Ovary (tissue), 9 donors: ENCODE measurements around the gene NDST3. TPM values are rescaled to one million over a fixed set of nuclear protein-coding genes. Genes with fewer than 3 reads are reported as not detected.

Source experiments
- DNase-seq, 5 donors: peaks; one replicate each; pipeline ENCODE4 v3.0.0-alpha.2; 2019 to 2020
- H3K27ac ChIP-seq, 2 donors: fragments of 200-600 bp; one replicate each; pipeline versions ENCODE4 v1.5.1 to v1.8.0; 2019 to 2022
- H3K27me3 ChIP-seq: fragments of 200-600 bp; one replicate; pipeline ENCODE4 v1.8.0; 2022
- H3K36me3 ChIP-seq: fragments of 200-600 bp; sonication (generic); one replicate; pipeline ENCODE4 v1.5.1; 2019
- H3K4me1 ChIP-seq: one replicate; pipeline ENCODE4 v1.8.1; 2013; ENCODE audit warnings: mild to moderate bottlenecking, moderate library complexity; ENCODE audit not compliant: insufficient read depth
- H3K4me3 ChIP-seq: fragments of 200-600 bp; sonication (generic); one replicate; pipeline ENCODE4 v1.5.1; 2017
- H3K9me3 ChIP-seq, 2 donors: fragments of 200-600 bp in 1 of 2; sonication (generic) in 1 of 2; one replicate each; pipeline versions ENCODE4 v1.5.1 to v1.8.1; 2013 to 2019; ENCODE audit warnings: mild to moderate bottlenecking in 1 of 2, moderate library complexity in 1 of 2
- CTCF ChIP-seq, 3 donors: fragments of 450-650 bp in 2 of 3; fragments of 200-600 bp in 1 of 3; IDR thresholded peaks; one replicate each; pipeline versions ENCODE4 v1.5.1 to v1.8.0; 2016 to 2022; ENCODE audit warnings: antibody characterized with exemption in 3 of 3, mild to moderate bottlenecking in 1 of 3
- EP300 ChIP-seq: sonication (generic); formaldehyde crosslinking; IDR thresholded peaks from one replicate; pipeline ENCODE4 v1.6.1; 2017; ENCODE audit warnings: antibody characterized with exemption
- POLR2A ChIP-seq: fragments of 450-650 bp; IDR thresholded peaks from one replicate; pipeline ENCODE4 v1.6.1; 2017; ENCODE audit warnings: antibody characterized with exemption, mild to moderate bottlenecking, moderate library complexity
- WGBS, 3 donors: extraction: QIAGEN DNeasy Blood & Tissue Kit in 1 of 3; methylation state at CpG; one replicate each; pipeline versions ENCODE4 v1.1.5 to v1.1.7; 2013 to 2017; 5-methylcytosine and 5-hydroxymethylcytosine counted together
- intact Hi-C, 4 donors: fragments of 100-400 bp; cut with DNase I; formaldehyde crosslinking; loops; one replicate each; pipeline versions ENCODE4 v1.11.0 to v1.15.1; 2022 to 2023
- polyA plus RNA-seq, 2 donors: library from polyadenylated mRNA; stranded (reverse); fragments of 200-250 nt in 1 of 2; fragments of 350-450 nt in 1 of 2; fragmentation: Illumina TruSeq in 1 of 2; extraction: RNeasy Lipid Tissue Mini Kit (QIAGEN cat#74804) in 1 of 2; gene quantifications; one replicate each; pipeline ENCODE4 v1.2.3, GENCODE V29; 2013 to 2014
- total RNA-seq, 7 donors: library from RNA; depleted of rRNA in 2 of 7; stranded (reverse); fragments of >200 nt in 2 of 7; fragmentation: NEBNext Ultra II Directional in 3 of 7; extraction: Animal tissue kit (Norgen Biotek cat#: 25700) in 3 of 7; gene quantifications; one replicate each; pipeline versions ENCODE4 v1.1.0 to v1.2.4, GENCODE V29; 2016 to 2023
- donor health status: DM: no; HTN: no; CAD: no; lungs with moderate emphysema.
- donor health status: DM: no; HTN: no; CAD: no.
- donor health status: Bipolar disorder and iron deficiency.
- donor health status: DM: yes; HTN: yes; CAD: no.
- donor health status: DM: no; HTN: no; CAD: no.
- donor health status: DM: yes; HTN: yes; CAD: no.

Gene NDST3
- total and polyA plus RNA-seq, 9 donors, result 0.02 to 2.4 (median 0.07) TPM; not detected in 2

GRCh38 chr4:118087366-118087765 is 53.1 kb downstream of the NDST3 start:
- Histone ChIP-seq H3K4me1 (no peaks in the 10 kb centered on the region), H3K4me3 (no peak overlapping the region), H3K27ac (no peak overlapping the region), H3K9me3 (no peaks in the 10 kb centered on the region), H3K27me3 (no peaks in the 10 kb centered on the region), H3K36me3 (no peaks in the 10 kb centered on the region)
- TF ChIP-seq POLR2A (no peak), CTCF (IDR thresholded peaks at IDR 0.05) (no peak), EP300 (no peak)
- intact Hi-C loops, result no loop called here
- no peak for DNase-seq

GRCh38 chr4:118099106-118099505 is 64.8 kb downstream of the NDST3 start:
- intact Hi-C loops, result no loop called here
- 11 to 32% (median 12%) methylated on average over 3 of the region's 3 CpGs for WGBS, 3 donors
- H3K27me3 ChIP-seq, result no peaks in the 10 kb centered on the region
- H3K36me3 ChIP-seq, result no peaks in the 10 kb centered on the region
- H3K4me1 ChIP-seq, result no peaks in the 10 kb centered on the region
- H3K27ac ChIP-seq, result no peak overlapping the region
- no peak for DNase-seq
- no peak overlapping the region for H3K4me3 ChIP-seq
- H3K9me3 ChIP-seq, result no peaks in the 10 kb centered on the region
- TF ChIP-seq EP300, result no peak
- TF ChIP-seq CTCF (IDR thresholded peaks at IDR 0.05), result no peak
- no peak for TF ChIP-seq POLR2A

GRCh38 chr4:118102195-118102594 is 67.9 kb downstream of the NDST3 start:
- no peak for TF ChIP-seq EP300
- no peak for TF ChIP-seq CTCF (IDR thresholded peaks at IDR 0.05)
- no peak for TF ChIP-seq POLR2A
- WGBS, 3 donors, result 56 to 70% (median 65%) methylated on average over 2 of the region's 2 CpGs
- DNase-seq, result no peak
- H3K4me1 ChIP-seq, result no peaks in the 10 kb centered on the region
- no peaks in the 10 kb centered on the region for H3K36me3 ChIP-seq
- H3K27me3 ChIP-seq, result no peaks in the 10 kb centered on the region
- no peak overlapping the region for H3K4me3 ChIP-seq
- no peaks in the 10 kb centered on the region for H3K9me3 ChIP-seq
- H3K27ac ChIP-seq, result no peak overlapping the region
- intact Hi-C loops, result no loop called here

GRCh38 chr4:118112117-118113046 is 78.1 kb downstream of the NDST3 start:
- TF ChIP-seq POLR2A (no peak), CTCF (IDR thresholded peaks at IDR 0.05) (no peak), EP300 (no peak)
- Histone ChIP-seq H3K27me3 (no peaks in the 10 kb centered on the region), H3K4me1 (no peaks in the 10 kb centered on the region), H3K36me3 (no peaks in the 10 kb centered on the region), H3K27ac (no peak overlapping the region), H3K9me3 (no peaks in the 10 kb centered on the region), H3K4me3 (no peak overlapping the region)
- DNase-seq, result no peak
- intact Hi-C loops, result no loop called here
- WGBS, 3 donors, result 54 to 59% (median 57%) methylated on average over 2 of the region's 2 CpGs
